HEK293T (cell line): ENCODE results near the gene KRT79.

ENCODE experiments used
- ARNT ChIP-seq: fragments of 450-650 bp; IDR thresholded peaks from 2 replicates; pipeline ENCODE4 v1.6.1; 2017; ENCODE audit warnings: mild to moderate bottlenecking
- BHLHE40 ChIP-seq: fragments of 450-650 bp; IDR thresholded peaks from 2 replicates; pipeline ENCODE4 v1.6.1; 2016; ENCODE audit warnings: mild to moderate bottlenecking, moderate library complexity, borderline replicate concordance
- FOXA1 ChIP-seq: fragments of 450-650 bp; IDR thresholded peaks from 2 replicates; pipeline ENCODE4 v1.6.1; 2016; ENCODE audit warnings: mild to moderate bottlenecking
- FOXM1 ChIP-seq: fragments of 450-650 bp; IDR thresholded peaks from 2 replicates; pipeline ENCODE4 v1.6.1; 2017; ENCODE audit warnings: mild to moderate bottlenecking, borderline replicate concordance
- SP1 ChIP-seq: fragments of 450-650 bp; IDR thresholded peaks from 2 replicates; pipeline ENCODE4 v1.6.1; 2017
- SUZ12 ChIP-seq: fragments of 450-650 bp; IDR thresholded peaks from 2 replicates; pipeline ENCODE4 v1.6.1; 2016; ENCODE audit warnings: mild to moderate bottlenecking

GRCh38 chr12:52800259-52800917 lies 33.7 kb downstream of the KRT79 start:
- no peak for TF ChIP-seq BHLHE40
- TF ChIP-seq SUZ12 = no peak
- TF ChIP-seq ARNT = no peak
- no peak for TF ChIP-seq FOXA1
- no peak for TF ChIP-seq FOXM1
- no peak for TF ChIP-seq SP1
